ENCODE results near the gene RALGAPA2. TPM values are rescaled to one million over a fixed set of nuclear protein-coding genes. Genes with fewer than 3 reads are reported as not detected.

RALGAPA2 gene
- polyA plus RNA-seq, 1 donor, result 33.1 TPM

DNA sequence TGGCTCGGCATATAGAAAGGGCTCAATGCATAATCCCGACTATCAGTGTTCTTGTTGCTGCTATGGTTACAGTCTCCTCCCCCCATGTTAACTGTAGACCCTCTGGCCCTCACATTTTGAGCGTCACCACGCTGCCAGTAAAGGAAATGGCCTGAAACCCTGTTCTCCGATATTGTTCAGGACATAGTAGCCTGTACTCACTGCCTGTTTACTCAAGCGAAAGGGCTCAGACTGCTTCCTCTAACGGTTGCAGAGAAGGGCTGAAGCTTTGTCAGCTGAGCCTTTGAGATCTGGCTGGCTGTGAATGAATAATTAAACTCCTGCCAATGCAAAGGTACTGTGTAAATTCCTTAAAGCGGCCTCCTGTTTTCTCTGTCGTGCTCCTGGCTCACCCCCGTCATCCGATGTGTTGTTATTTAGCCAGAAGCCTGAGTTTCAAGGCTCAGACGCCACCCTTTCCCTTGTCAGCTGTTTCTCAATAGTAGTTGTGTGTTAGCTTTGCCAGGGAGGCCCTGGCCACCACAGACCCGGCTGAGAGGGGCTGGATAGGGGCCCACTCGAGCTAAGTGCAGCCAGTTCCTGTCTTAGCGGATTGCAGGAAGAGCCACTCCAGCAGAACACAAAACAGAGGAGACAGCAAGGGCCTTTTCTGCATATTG lies 31.2 kb upstream of the RALGAPA2 start:
- Histone ChIP-seq H3K9me3 (ENCODE audit: control insufficient read depth, low read depth, low read length) (no peaks in the 10 kb centered on the region), H3K4me1 (ENCODE audit: control insufficient read depth, insufficient read depth, low read length) (peaks cover 7% of the 10 kb centered on the region), H3K27me3 (ENCODE audit: control insufficient read depth, insufficient read depth, low read length) (no peaks in the 10 kb centered on the region), H3K27ac (ENCODE audit: low read length) (peak overlapping the region; percentile 43), H3K36me3 (ENCODE audit: control insufficient read depth, insufficient read depth, low read length) (no peaks in the 10 kb centered on the region), H3K4me3 (ENCODE audit: low read length) (no peak overlapping the region)
- DNase-seq, result peak; percentile 26 to 40
- WGBS (ENCODE audit: insufficient coverage, low lambda C conversion rate), result no CpG with 5 or more reads among the region's 15 CpGs

GRCh38 chr20:20741087-20742045 lies 28.9 kb upstream of the RALGAPA2 start:
- Histone ChIP-seq H3K27ac (ENCODE audit: low read length) (no peak overlapping the region), H3K36me3 (ENCODE audit: control insufficient read depth, insufficient read depth, low read length) (no peaks in the 10 kb centered on the region), H3K9me3 (ENCODE audit: control insufficient read depth, low read depth, low read length) (no peaks in the 10 kb centered on the region), H3K4me3 (ENCODE audit: low read length) (no peak overlapping the region), H3K4me1 (ENCODE audit: control insufficient read depth, insufficient read depth, low read length) (peaks cover 7% of the 10 kb centered on the region), H3K27me3 (ENCODE audit: control insufficient read depth, insufficient read depth, low read length) (no peaks in the 10 kb centered on the region)
- no CpG with 5 or more reads among the region's 10 CpGs for WGBS (ENCODE audit: insufficient coverage, low lambda C conversion rate)
- no peak for DNase-seq

DNA sequence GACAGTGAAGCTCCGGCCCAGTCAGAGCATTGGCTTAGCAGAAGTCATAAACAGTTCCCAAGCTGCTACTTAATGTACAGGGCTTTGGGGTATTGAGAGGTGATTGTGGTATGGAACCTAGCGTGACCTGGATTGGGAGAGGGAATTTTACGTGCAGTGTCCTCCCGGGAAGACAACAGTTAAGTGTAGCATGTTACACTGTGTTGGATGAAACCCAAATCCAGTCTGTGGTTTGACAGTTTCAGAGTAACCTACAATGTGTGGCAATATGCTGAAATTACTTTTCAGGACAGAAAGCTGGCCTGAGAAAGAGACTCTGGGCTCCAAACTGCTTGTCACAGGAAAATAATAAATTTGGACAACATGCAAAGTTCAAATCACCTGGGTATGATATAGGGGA lies 28.1 kb upstream of the RALGAPA2 start:
- WGBS (ENCODE audit: insufficient coverage, low lambda C conversion rate), result no CpG with 5 or more reads among the region's 4 CpGs
- no peak overlapping the region for H3K4me3 ChIP-seq (ENCODE audit: low read length)
- no peaks in the 10 kb centered on the region for H3K9me3 ChIP-seq (ENCODE audit: control insufficient read depth, low read depth, low read length)
- peaks cover 7% of the 10 kb centered on the region for H3K4me1 ChIP-seq (ENCODE audit: control insufficient read depth, insufficient read depth, low read length)
- DNase-seq, result no peak
- no peaks in the 10 kb centered on the region for H3K36me3 ChIP-seq (ENCODE audit: control insufficient read depth, insufficient read depth, low read length)
- H3K27me3 ChIP-seq (ENCODE audit: control insufficient read depth, insufficient read depth, low read length), result no peaks in the 10 kb centered on the region
- H3K27ac ChIP-seq (ENCODE audit: low read length), result no peak overlapping the region

GRCh38 chr20:20737158-20737557 lies 24.7 kb upstream of the RALGAPA2 start:
- H3K9me3 ChIP-seq (ENCODE audit: control insufficient read depth, low read depth, low read length), result no peaks in the 10 kb centered on the region
- H3K4me3 ChIP-seq (ENCODE audit: low read length), result no peak overlapping the region
- no peaks in the 10 kb centered on the region for H3K4me1 ChIP-seq (ENCODE audit: control insufficient read depth, insufficient read depth, low read length)
- no CpG with 5 or more reads among the region's 2 CpGs for WGBS (ENCODE audit: insufficient coverage, low lambda C conversion rate)
- no peaks in the 10 kb centered on the region for H3K36me3 ChIP-seq (ENCODE audit: control insufficient read depth, insufficient read depth, low read length)
- H3K27me3 ChIP-seq (ENCODE audit: control insufficient read depth, insufficient read depth, low read length), result no peaks in the 10 kb centered on the region
- DNase-seq, result no peak
- no peak overlapping the region for H3K27ac ChIP-seq (ENCODE audit: low read length)

DNA sequence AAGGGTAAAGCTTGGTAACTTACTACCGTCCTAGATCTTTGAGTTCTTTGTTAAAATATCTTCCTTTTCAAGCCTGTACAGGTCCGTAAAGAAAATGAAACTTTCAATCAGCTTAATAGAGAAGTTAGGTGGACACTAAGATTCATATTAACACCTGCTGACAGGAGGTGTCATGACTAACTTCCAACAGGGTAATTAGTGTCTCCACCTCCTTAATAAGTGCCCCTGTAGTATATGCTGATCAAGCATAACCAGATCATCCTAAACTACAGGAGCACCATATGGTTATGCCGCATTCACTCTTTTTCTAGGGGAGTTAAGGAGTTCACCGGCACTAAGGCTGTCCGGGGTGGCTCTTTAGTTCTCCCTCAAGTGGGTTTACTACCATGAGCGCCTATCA lies 23.9 kb upstream of the RALGAPA2 start:
- no CpG with 5 or more reads among the region's 6 CpGs for WGBS (ENCODE audit: insufficient coverage, low lambda C conversion rate)

GRCh38 chr20:20734475-20734948 lies 22.1 kb upstream of the RALGAPA2 start:
- H3K27me3 ChIP-seq (ENCODE audit: control insufficient read depth, insufficient read depth, low read length), result no peaks in the 10 kb centered on the region
- H3K27ac ChIP-seq (ENCODE audit: low read length), result no peak overlapping the region
- H3K36me3 ChIP-seq (ENCODE audit: control insufficient read depth, insufficient read depth, low read length), result no peaks in the 10 kb centered on the region
- no peak overlapping the region for H3K4me3 ChIP-seq (ENCODE audit: low read length)
- H3K9me3 ChIP-seq (ENCODE audit: control insufficient read depth, low read depth, low read length), result no peaks in the 10 kb centered on the region
- 73% methylated on average over 1 of the region's 3 CpGs for WGBS (ENCODE audit: insufficient coverage, low lambda C conversion rate)
- no peak for DNase-seq
- H3K4me1 ChIP-seq (ENCODE audit: control insufficient read depth, insufficient read depth, low read length), result no peaks in the 10 kb centered on the region

More for the DNA sequence above, 23.9 kb upstream of the RALGAPA2 start:
- Histone ChIP-seq H3K27ac (ENCODE audit: low read length) (no peak overlapping the region), H3K36me3 (ENCODE audit: control insufficient read depth, insufficient read depth, low read length) (no peaks in the 10 kb centered on the region), H3K27me3 (ENCODE audit: control insufficient read depth, insufficient read depth, low read length) (no peaks in the 10 kb centered on the region), H3K4me1 (ENCODE audit: control insufficient read depth, insufficient read depth, low read length) (no peaks in the 10 kb centered on the region), H3K4me3 (ENCODE audit: low read length) (no peak overlapping the region), H3K9me3 (ENCODE audit: control insufficient read depth, low read depth, low read length) (no peaks in the 10 kb centered on the region)
- no peak for DNase-seq

GRCh38 chr20:20733943-20734342 lies 21.5 kb upstream of the RALGAPA2 start:
- no peaks in the 10 kb centered on the region for H3K9me3 ChIP-seq (ENCODE audit: control insufficient read depth, low read depth, low read length)
- H3K27ac ChIP-seq (ENCODE audit: low read length), result no peak overlapping the region
- WGBS (ENCODE audit: insufficient coverage, low lambda C conversion rate), result no CpG with 5 or more reads among the region's 1 CpG
- DNase-seq, result no peak
- H3K4me3 ChIP-seq (ENCODE audit: low read length), result no peak overlapping the region
- H3K4me1 ChIP-seq (ENCODE audit: control insufficient read depth, insufficient read depth, low read length), result no peaks in the 10 kb centered on the region
- H3K27me3 ChIP-seq (ENCODE audit: control insufficient read depth, insufficient read depth, low read length), result no peaks in the 10 kb centered on the region
- no peaks in the 10 kb centered on the region for H3K36me3 ChIP-seq (ENCODE audit: control insufficient read depth, insufficient read depth, low read length)

DNA sequence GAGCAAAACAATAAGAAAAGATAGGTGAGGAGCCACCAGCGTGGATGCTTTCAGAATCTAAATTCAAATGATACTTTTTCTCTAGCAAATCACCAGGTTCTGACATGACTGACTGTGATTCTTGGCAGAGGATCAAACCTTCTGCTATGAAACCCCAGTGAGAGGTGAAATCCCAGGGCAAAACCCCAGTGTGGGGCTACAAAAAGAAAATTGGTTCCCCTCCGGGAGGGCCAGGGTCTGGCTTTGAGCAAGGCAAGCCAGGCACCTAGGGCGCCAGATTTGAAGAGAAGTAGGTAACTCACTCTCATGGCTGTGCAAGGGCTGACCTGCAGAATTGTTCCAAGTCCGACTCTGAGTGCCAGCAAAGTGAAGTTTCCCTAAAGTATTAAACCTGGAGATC lies 20.2 kb upstream of the RALGAPA2 start:
- H3K9me3 ChIP-seq (ENCODE audit: control insufficient read depth, low read depth, low read length), result no peaks in the 10 kb centered on the region
- DNase-seq, result no peak
- H3K27ac ChIP-seq (ENCODE audit: low read length), result no peak overlapping the region
- no peaks in the 10 kb centered on the region for H3K27me3 ChIP-seq (ENCODE audit: control insufficient read depth, insufficient read depth, low read length)
- 100% methylated on average over 1 of the region's 4 CpGs for WGBS (ENCODE audit: insufficient coverage, low lambda C conversion rate)
- no peaks in the 10 kb centered on the region for H3K36me3 ChIP-seq (ENCODE audit: control insufficient read depth, insufficient read depth, low read length)
- no peak overlapping the region for H3K4me3 ChIP-seq (ENCODE audit: low read length)
- no peaks in the 10 kb centered on the region for H3K4me1 ChIP-seq (ENCODE audit: control insufficient read depth, insufficient read depth, low read length)

GRCh38 chr20:20731945-20732296 lies 19.5 kb upstream of the RALGAPA2 start:
- Histone ChIP-seq H3K27me3 (ENCODE audit: control insufficient read depth, insufficient read depth, low read length) (no peaks in the 10 kb centered on the region), H3K4me1 (ENCODE audit: control insufficient read depth, insufficient read depth, low read length) (no peaks in the 10 kb centered on the region), H3K36me3 (ENCODE audit: control insufficient read depth, insufficient read depth, low read length) (no peaks in the 10 kb centered on the region), H3K4me3 (ENCODE audit: low read length) (no peak overlapping the region), H3K27ac (ENCODE audit: low read length) (no peak overlapping the region), H3K9me3 (ENCODE audit: control insufficient read depth, low read depth, low read length) (no peaks in the 10 kb centered on the region)
- DNase-seq, result no peak
- WGBS (ENCODE audit: insufficient coverage, low lambda C conversion rate), result no CpG with 5 or more reads among the region's 2 CpGs

- no peaks in the 10 kb centered on the region for H3K9me3 ChIP-seq (ENCODE audit: control insufficient read depth, low read depth, low read length)
- no peak overlapping the region for H3K27ac ChIP-seq (ENCODE audit: low read length)
These were observed 18.8 kb upstream of the RALGAPA2 start for GRCh38 chr20:20731000-20731944.

More at GRCh38 chr20:20731000-20731944, 18.8 kb upstream of the RALGAPA2 start:
- no peaks in the 10 kb centered on the region for H3K4me1 ChIP-seq (ENCODE audit: control insufficient read depth, insufficient read depth, low read length)
- no peak overlapping the region for H3K4me3 ChIP-seq (ENCODE audit: low read length)
- no peak for DNase-seq
- no peaks in the 10 kb centered on the region for H3K36me3 ChIP-seq (ENCODE audit: control insufficient read depth, insufficient read depth, low read length)
- H3K27me3 ChIP-seq (ENCODE audit: control insufficient read depth, insufficient read depth, low read length), result no peaks in the 10 kb centered on the region
- 88% methylated on average over 4 of the region's 11 CpGs for whole genome bisulfite sequencing (ENCODE audit: insufficient coverage, low lambda C conversion rate)
